GM21367 (cell line): ENCODE data around the gene CCNJL.
A peak's percentile ranks its signal among the peaks of the same experiment; 100 is the strongest.
"Not testable (repeated sequence)": the region's sequence is repeated elsewhere in the genome, so short reads cannot be mapped to it uniquely, and the experiment has no call there.

ENCODE experiments used
- ATAC-seq: cut with Tn5 transposase; IDR thresholded peaks from one replicate; pipeline ENCODE4 v1.9.1; 2021; ENCODE audit not compliant: unreplicated experiment

CCNJL gene

GRCh38 chr5:160263326-160263855, 49.0 kb downstream of the CCNJL start:
- no peak for ATAC-seq

GRCh38 chr5:160262151-160263074, 50.0 kb downstream of the CCNJL start:
- no peak for ATAC-seq

DNA sequence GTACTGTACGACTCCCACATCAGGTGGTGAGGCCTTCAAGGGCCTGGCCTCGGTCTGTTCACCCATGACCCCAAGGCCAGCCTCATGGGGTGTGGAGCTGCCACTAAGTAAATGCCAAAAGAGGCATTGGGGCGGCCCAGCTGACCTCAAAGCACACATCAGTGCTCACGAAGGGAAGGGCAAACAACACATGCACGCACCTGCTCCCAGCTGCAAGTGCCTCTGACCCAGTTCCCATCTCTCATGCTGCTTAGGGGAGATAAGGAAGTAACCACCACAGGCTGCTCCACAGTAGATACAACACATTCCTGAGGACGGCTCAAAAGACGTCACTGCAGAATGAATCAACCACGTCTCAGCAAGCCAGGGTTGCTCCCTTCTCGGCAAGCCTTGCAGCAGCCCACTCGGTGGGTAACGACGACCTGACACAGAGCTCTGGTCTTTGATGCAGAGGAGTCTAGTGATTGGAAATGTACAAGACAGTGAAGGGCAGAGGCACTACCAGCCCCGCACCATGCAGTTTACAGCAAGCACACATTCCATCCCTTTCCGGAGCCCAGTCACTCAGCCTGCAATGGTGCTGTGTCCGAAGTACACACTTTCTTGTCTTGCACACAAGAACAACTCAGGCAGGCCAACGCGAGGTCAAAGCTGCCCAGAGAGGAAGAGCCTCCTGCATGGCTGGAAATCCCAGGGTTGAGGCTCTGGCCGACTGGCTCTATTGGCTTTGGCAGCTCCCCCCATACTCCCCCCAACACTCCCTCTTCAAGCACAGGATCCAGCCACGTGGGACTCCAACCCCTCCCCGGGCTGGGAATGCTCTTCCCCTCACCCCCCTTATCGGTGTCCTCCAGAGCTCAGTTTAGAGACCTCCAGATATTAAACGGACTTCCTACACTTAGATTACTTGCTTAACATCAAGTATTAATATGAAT, 51.2 kb downstream of the CCNJL start:
- ATAC-seq, result peak; percentile 68

DNA sequence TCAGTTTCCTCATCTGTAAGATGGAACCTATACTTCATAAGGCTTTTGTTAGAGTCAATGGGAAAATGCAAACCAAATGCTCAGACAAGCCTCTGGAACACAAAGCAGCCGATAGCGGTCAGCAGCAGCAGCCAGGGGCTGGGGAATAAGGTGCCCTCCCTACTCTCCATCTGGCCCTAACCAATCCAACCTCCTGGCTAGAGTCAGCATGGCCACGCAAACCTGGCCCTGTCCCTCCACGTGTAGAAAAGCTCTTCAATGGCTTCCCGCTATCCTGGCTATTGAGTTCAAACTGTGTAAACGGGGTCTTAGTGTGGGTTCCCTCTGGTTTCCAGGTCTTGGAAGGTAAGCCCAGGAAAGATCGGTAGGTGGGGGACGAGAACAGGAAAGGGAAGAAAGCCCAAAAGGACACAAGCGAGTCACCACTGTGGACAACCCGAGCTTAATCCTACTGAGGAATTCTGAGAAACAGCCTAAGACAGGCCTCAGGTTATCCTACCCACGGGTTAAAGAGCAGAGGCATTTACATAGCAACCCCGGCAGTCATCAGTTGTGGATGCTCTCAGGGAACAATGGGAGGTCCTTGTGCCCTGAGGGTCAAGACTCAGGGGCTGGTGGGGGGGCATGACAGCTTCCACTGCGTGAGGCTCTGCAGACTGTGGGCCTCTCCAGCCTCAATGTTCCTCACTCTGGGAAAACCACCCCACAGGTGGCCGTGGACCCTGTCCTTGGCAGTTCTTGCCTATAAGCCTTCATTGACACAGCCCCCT, 52.2 kb downstream of the CCNJL start:
- ATAC-seq, result no peak

GRCh38 chr5:160259341-160259740, 53.0 kb downstream of the CCNJL start:
- ATAC-seq, result no peak

DNA sequence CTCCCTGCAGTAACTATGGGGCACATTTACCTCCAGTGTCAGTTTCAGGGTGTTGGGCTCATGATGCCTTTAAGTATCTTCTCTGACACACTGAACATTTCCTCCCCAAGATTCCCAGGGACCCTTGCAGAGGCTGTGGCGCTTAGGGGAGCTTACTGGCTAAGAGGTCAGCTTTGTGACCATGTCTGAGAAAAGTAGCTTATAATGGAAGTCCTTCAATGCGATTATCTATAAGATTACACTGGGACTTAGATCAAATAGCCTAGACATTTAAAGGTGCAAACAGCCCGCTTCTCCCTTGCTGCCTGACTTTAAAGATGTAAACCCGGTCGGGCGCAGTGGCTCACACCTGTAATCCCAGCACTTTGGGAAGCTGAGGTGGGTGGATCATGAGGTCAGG, 57.7 kb downstream of the CCNJL start:
- ATAC-seq, result no peak

DNA sequence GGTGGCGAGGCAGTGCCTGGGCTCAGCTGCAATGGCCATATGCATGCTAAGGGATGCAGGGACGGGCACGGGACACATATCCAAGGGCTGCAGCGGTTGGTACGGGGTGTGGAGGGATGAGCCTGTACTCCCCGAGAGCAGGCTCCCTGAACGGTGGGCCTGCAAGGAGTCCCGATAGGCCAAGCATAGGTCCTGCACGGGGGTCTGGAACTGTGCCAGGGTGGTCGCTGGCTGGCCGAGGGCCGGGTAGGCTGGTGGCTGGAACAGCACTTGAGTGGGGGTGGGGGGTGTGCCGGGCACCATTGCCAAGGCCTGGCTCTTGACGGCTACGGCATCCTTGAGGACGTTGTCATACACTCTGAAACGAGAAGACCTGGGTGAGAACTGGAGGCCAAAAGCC, 58.9 kb downstream of the CCNJL start:
- no peak for ATAC-seq

DNA sequence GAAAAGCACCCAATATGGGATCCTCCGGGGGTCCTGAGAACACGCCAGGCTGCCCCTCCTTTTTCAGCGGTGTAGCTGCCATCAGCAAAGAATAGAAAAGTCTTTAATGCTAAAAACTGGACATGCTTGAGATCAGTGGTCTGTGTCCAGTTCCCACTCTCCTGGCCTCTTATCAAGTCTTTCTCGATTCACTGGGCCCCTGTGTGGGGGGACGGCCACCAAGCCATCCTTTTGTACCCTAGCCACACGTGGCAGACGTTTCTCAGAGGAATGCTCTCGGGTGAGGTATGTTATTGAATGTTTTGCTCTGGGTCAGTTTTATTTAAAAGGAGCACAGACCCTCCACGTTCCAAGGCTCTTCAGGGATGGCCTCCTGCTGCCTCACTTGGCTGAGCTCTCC, 59.4 kb downstream of the CCNJL start:
- no peak for ATAC-seq

DNA sequence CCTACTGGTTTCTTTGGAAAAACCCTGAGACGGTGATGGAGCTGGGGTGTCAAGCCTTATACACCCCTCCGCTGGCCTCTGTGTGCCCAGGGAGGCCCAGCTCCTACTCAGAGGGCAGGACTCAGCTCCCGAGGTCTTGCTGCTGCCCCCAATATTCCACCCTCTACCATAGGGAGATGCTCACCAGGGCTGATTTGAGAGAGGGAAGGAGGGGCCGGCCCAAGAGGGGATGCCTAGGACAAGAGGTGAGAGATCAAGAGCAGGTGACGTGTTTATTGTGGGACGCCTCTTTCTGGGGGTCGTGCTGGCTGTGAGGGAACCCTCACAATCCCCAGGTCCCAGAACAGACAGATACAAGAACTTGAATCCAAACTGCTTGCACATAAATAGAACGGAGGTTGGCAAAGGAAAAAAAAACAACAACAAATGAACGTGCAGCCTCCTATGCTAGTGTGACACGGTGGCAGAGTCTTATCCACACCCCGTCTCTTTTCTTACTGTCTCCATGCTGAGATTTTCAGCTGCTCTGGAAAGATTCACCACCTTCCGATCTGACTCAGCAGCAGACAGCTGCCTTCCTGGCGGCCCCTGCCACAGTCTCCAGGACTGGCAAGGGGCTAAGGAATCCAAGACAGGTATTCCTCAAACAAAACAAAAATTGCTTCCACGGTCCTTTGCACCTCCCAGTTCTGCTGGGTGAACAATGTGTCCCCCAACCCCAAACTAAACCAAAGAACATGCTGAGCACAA, 60.8 kb downstream of the CCNJL start:
- ATAC-seq, result no peak

DNA sequence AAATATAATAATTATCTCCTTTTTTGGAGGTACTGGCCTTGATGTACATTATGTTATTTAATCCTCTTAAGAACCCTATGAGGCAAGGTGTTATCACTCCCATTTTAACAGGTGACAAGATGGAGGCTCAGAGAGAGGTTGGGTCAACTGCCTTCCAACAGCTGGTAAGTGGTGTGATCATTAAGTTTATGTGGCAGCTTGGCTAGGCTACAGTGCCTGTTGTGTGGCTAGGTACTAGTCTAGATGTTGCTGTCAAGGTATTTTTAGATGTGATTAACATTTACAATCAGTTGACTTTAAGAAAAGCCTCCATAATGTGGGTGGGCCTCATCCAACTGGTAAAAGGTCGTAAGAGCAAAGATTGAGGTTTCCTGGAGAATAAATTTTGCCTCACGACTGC, 61.5 kb downstream of the CCNJL start:
- ATAC-seq, result no peak

DNA sequence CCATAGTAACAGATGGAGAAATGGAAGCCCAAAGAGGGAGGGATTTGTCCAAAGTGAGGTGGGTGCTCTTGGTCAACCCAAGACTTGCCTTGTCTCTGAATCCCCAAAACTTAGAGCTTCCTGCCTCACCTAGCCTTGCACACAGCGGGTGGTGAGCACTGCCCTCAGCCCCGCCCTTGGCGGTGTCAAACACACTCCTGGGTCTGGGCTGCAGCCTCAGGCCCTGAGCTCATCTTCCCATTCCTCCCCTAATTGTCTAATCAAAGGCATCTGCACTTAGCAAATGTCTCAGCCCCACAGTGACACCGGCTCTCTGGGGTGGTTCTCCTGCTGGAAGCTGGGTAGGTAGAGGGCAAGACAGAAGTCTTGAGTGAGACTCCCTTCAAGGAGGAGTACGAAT, 62.1 kb downstream of the CCNJL start:
- ATAC-seq, result no peak

DNA sequence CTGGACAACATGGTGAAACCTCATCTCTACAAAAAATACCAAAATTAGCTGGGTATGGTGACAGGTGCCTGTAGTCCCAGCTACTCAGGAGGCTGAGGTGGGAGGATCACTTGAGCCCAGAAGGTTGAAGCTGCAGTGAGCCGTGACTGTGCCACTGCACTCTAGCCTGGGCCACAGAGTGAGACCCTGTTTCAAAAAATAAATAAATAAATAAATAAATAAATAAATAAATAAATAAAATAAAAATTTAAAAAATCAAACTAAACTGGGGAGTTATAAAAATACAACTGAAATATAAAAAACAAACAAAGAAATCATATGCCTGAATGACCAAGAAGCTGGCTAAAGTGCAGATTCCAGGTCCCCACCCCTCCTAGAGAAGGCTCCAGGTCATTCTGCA, 62.8 kb downstream of the CCNJL start:
- not testable (repeated sequence) for ATAC-seq

DNA sequence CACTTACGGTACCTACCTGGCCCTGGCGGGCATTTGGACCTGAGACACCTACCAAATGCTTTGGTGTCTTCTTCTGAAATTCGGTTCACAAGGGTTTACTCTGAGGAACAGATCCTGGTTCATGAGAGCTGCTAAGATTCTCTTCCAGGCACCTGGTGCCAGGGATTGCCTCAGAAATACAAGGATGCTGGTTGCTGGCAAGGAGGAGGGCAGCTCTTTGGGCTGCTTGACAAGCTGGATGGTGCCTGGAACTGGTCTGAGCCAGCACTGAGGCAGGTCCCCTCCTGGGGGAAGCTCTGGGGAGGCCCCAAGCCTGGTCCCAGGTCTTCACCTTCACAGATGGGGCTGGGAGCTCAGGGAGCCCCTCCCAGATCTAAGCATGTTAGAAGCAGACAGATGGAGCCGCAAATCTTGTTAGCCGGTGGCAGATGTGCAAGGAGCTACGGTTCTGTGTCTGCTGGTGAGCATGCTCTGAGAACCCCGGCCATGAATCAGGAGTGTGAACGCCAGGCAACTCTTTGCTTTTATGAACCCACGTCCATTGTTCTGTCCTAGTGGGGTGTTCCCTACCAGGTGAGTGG, 66.8 kb downstream of the CCNJL start:
- no peak for ATAC-seq

DNA sequence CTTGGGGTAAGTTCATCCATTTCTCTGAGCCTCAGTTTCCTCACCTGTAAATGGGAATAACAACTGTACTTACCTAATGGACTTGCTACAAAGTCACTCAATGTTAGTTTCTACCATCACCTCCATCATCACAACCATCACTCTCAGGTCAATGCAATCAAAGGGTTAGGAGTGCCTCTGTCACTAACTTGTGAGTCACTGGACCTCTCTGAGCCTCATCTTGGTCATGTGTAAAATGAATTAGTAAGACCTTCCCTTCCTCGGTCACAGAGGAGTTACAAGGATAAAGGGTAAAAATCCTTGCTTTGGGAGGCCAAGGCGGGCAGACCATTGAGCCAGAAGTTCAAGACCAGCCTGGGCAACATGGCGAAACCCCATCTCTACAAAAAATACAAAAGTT, 70.2 kb downstream of the CCNJL start:
- ATAC-seq, result no peak

DNA sequence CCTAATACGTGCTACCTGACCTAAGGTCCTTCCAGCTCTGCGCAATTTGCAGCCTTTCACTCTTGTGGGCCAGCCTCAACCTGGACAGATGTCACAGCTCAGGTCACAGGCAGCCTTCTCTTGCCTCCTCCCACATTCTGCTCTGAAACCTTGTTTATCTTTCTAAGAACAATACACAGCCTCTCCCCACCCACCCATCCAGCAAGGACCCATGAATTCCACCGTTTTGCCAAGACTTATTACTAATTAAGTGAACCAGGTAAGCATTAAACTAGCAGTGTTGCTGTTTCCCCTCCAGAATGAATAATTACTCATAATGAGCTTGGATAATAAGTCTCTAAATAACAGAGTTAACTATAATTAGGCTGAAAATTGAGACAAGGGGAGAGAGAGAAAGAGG, 72.0 kb downstream of the CCNJL start:
- ATAC-seq, result no peak

- no peak for ATAC-seq
Observed at GRCh38 chr5:160237571-160238093, 74.7 kb downstream of the CCNJL start.

DNA sequence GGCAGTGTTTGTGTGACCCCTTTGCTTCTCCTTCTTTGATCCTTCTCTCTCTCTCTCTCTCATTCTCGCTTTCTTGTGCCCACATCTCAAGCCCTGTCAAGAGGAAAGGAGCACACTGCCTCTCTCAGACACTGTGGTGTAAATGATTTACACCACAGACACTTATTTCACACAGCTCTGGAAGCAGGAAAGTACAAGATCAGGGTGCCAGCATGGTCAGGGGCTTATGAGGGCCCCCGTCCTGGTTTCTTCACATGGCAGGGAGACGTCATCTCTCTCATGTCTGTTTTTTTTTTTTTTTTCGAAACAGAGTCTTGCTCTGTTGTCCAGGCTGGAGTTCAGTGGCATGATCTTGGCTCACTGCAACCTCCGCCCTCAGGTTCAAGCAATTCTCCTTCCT, 76.6 kb downstream of the CCNJL start:
- no peak for ATAC-seq

DNA sequence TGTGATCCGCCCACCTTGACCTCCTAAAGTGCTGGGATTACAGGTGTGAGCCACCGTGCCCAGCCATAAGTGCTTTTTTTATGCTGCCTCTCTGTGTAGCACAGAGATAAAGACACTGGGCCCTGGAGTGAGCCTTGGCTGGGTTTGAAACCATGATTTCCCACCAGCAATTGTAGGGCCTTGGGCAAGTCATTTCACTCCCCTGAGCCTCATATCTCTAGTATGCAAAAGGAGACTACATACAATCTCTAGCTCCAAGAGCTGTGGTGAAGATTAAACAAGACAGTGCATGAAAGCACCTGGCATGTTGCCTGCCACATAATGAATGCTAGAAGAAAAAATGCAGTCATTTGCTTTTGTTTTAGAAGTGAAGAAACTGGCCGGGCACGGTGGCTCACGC, 79.1 kb downstream of the CCNJL start:
- ATAC-seq, result no peak

- no peak for ATAC-seq
Observed at GRCh38 chr5:160231783-160232342, 80.5 kb downstream of the CCNJL start.
